HCT116 (cell line): ENCODE data around the gene RNF212B. TPM values are rescaled to one million over a fixed set of nuclear protein-coding genes. Genes with fewer than 3 reads are reported as not detected.

Experiments used
- ATAC-seq: fragments of 200-7000 bp; cut with Tn5 transposase; 2 replicates; pipeline ENCODE4 v1.9.1; 2020; ENCODE audit warnings: mild to moderate bottlenecking, moderate library complexity
- BruUV-seq: library from RNA; stranded (reverse); fragments of 400-500 nt; replicated peaks from 2 replicates; lab custom pipeline; 2021; lab: Mats Ljungman, UMichigan
- CTCF ChIA-PET: fragments of 300-600 bp; sonication (Branson Sonifier 250); formaldehyde crosslinking; loops from one replicate; lab custom pipeline; 2021; ENCODE audit warnings: antibody characterized with exemption; lab: Charles Lee
- POLR2A ChIA-PET: fragments of 300-600, 350-600 bp; sonication (Branson Sonifier 250); formaldehyde crosslinking; loops from one replicate; lab custom pipeline; 2021; ENCODE audit warnings: antibody characterized with exemption; lab: Charles Lee
- RAD21 ChIA-PET, 2 experiments: fragments of 300-600 bp; sonication (Branson Sonifier 250); formaldehyde crosslinking; loops; one replicate each; lab custom pipeline; 2023; ENCODE audit warnings: low total read pairs in 2 of 2; ENCODE audit not compliant: uncharacterized antibody in 2 of 2, unreplicated experiment in 2 of 2, low non-redundant PET in 1 of 2; lab: Charles Lee
- DNase-seq: peaks from one replicate; pipeline ENCODE4 v3.0.0-alpha.2; 2010; ENCODE audit warnings: low read depth, low spot score
- H2AFZ ChIP-seq: fragments of 200-600 bp; shearing (Covaris generic), sonication (generic); 2 replicates; pipeline ENCODE4 v1.6.1; 2017; ENCODE audit warnings: low read depth, mixed run types, mixed read lengths, antibody characterized with exemption, low read length; ENCODE audit not compliant: poor library complexity, severe bottlenecking
- H3K27ac ChIP-seq: 2 replicates; pipeline ENCODE4 v1.5.1; 2012; ENCODE audit warnings: low read depth, low read length
- H3K27me3 ChIP-seq: fragments of 200-600 bp; sonication (generic); 2 replicates; pipeline ENCODE4 v1.6.1; 2016; ENCODE audit warnings: mixed run types, low read length, mixed read lengths; ENCODE audit not compliant: insufficient read depth
- H3K36me3 ChIP-seq, 2 experiments: fragments of 200-500 bp in 1 of 2; fragments of 200-600 bp in 1 of 2; sonication (Bioruptor generic) in 1 of 2; sonication (generic) in 1 of 2; 2 replicates each; pipeline versions ENCODE4 v1.5.1 to v1.6.1; 2014 to 2016; ENCODE audit warnings: low read length in 2 of 2, inconsistent platforms in 1 of 2, mixed read lengths in 1 of 2, mixed run types in 1 of 2; ENCODE audit not compliant: insufficient read depth in 2 of 2, control insufficient read depth in 1 of 2
- H3K4me1 ChIP-seq, 2 experiments: fragments of 200-600 bp in 1 of 2; sonication (generic) in 1 of 2; 2 replicates each; pipeline versions ENCODE4 v1.5.1 to v1.6.1; 2012 to 2017; ENCODE audit warnings: low read length in 2 of 2, inconsistent platforms in 1 of 2, mild to moderate bottlenecking in 1 of 2, mixed read lengths in 1 of 2, mixed run types in 1 of 2, moderate library complexity in 1 of 2; ENCODE audit not compliant: insufficient read depth in 2 of 2, control insufficient read depth in 1 of 2
- H3K4me2 ChIP-seq: fragments of 200-600 bp; sonication (generic); 2 replicates; pipeline ENCODE4 v1.6.1; 2017; ENCODE audit warnings: mixed run types, low read length, mixed read lengths
- H3K4me3 ChIP-seq, 2 experiments: fragments of 200-600 bp in 1 of 2; sonication (generic) in 1 of 2; replicated peaks in 1 of 2; 2 replicates each; pipeline ENCODE4 v1.5.1; 2011 to 2016; ENCODE audit warnings: low read length in 2 of 2, control low read depth in 1 of 2, low read depth in 1 of 2, mild to moderate bottlenecking in 1 of 2, mixed read lengths in 1 of 2, mixed run types in 1 of 2
- H3K79me2 ChIP-seq: fragments of 200-600 bp; sonication (generic); 2 replicates; pipeline ENCODE4 v1.6.1; 2017; ENCODE audit warnings: mild to moderate bottlenecking, mixed run types, low read length, moderate library complexity, mixed read lengths; ENCODE audit not compliant: insufficient read depth
- H3K9ac ChIP-seq: fragments of 200-600 bp; sonication (generic); 2 replicates; pipeline ENCODE4 v1.6.1; 2016; ENCODE audit warnings: low read length, mixed read lengths
- H3K9me2 ChIP-seq: fragments of 200-600 bp; sonication (generic), shearing (Covaris generic); 2 replicates; pipeline ENCODE4 v1.6.1; 2017; ENCODE audit warnings: mixed run types, mild to moderate bottlenecking, moderate library complexity; ENCODE audit not compliant: insufficient read depth
- H3K9me3 ChIP-seq, 2 experiments: fragments of 200-500 bp in 1 of 2; fragments of 200-600 bp in 1 of 2; sonication (Bioruptor generic) in 1 of 2; sonication (generic) in 1 of 2; 2 replicates each; pipeline ENCODE4 v1.6.1; 2014 to 2017; ENCODE audit warnings: low read length in 2 of 2, mixed read lengths in 2 of 2, inconsistent platforms in 1 of 2, low read depth in 1 of 2, mild to moderate bottlenecking in 1 of 2, mixed run types in 1 of 2, moderate library complexity in 1 of 2; ENCODE audit not compliant: control insufficient read depth in 1 of 2, insufficient read depth in 1 of 2
- H4K20me1 ChIP-seq: fragments of 200-600 bp; sonication (generic), shearing (Covaris generic); 2 replicates; pipeline ENCODE4 v1.6.1; 2017; ENCODE audit warnings: mixed run types, mild to moderate bottlenecking, moderate library complexity; ENCODE audit not compliant: insufficient read depth
- ATF3 ChIP-seq: IDR thresholded peaks from 2 replicates; pipeline ENCODE4 v1.6.1; 2012
- CBX3 ChIP-seq: IDR thresholded peaks from 2 replicates; pipeline ENCODE4 v1.6.1; 2012; ENCODE audit warnings: low read depth
- CTCF ChIP-seq, 3 experiments: fragments of 200-600 bp in 1 of 3; sonication (generic) in 1 of 3; IDR thresholded peaks in 2 of 3; conservative IDR thresholded peaks in 1 of 3; 2 replicates each; pipeline ENCODE4 v1.5.1; 2012 to 2017; ENCODE audit warnings: low read depth in 2 of 3, low read length in 2 of 3, antibody characterized with exemption in 1 of 3, borderline replicate concordance in 1 of 3, control low read depth in 1 of 3, mild to moderate bottlenecking in 1 of 3, mixed read lengths in 1 of 3, mixed run types in 1 of 3, moderate library complexity in 1 of 3; ENCODE audit not compliant: insufficient read depth in 1 of 3
- EGR1 ChIP-seq: IDR thresholded peaks from 2 replicates; pipeline ENCODE4 v1.6.1; 2012; ENCODE audit warnings: low read depth
- ELF1 ChIP-seq: IDR thresholded peaks from 2 replicates; pipeline ENCODE4 v1.6.1; 2012; ENCODE audit warnings: low read depth, borderline replicate concordance
- EZH2 ChIP-seq: fragments of 200-600 bp; sonication (generic); IDR thresholded peaks from 2 replicates; pipeline ENCODE4 v1.6.1; 2017; ENCODE audit warnings: antibody characterized with exemption, mixed run types
- JUND ChIP-seq: IDR thresholded peaks from 2 replicates; pipeline ENCODE4 v1.6.1; 2012
- MAX ChIP-seq: IDR thresholded peaks from 2 replicates; pipeline ENCODE4 v1.6.1; 2012
- POLR2A ChIP-seq: IDR thresholded peaks from 2 replicates; pipeline ENCODE4 v1.7.0; 2011; ENCODE audit warnings: borderline replicate concordance; ENCODE audit not compliant: insufficient read depth, insufficient read length; ENCODE audit errors: extremely low read depth
- POLR2AphosphoS5 ChIP-seq: IDR thresholded peaks from 2 replicates; pipeline ENCODE4 v1.6.1; 2011; ENCODE audit warnings: mild to moderate bottlenecking, low read depth, low read length, moderate library complexity
- REST ChIP-seq: IDR thresholded peaks from 2 replicates; pipeline ENCODE4 v1.6.1; 2012; ENCODE audit warnings: low read depth
- SIN3A ChIP-seq: IDR thresholded peaks from 2 replicates; pipeline ENCODE4 v1.6.1; 2012; ENCODE audit warnings: low read depth
- SP1 ChIP-seq: IDR thresholded peaks from 2 replicates; pipeline ENCODE4 v1.6.1; 2012; ENCODE audit warnings: low read depth
- TCF7L2 ChIP-seq: IDR thresholded peaks from 2 replicates; pipeline ENCODE4 v1.7.0; 2011; ENCODE audit warnings: borderline replicate concordance, inconsistent platforms; ENCODE audit not compliant: insufficient read depth, insufficient read length; ENCODE audit errors: extremely low read depth
- YY1 ChIP-seq: IDR thresholded peaks from 2 replicates; pipeline ENCODE4 v1.6.1; 2011; ENCODE audit warnings: low read length, low read depth, moderate library complexity, mild to moderate bottlenecking; ENCODE audit not compliant: insufficient replicate concordance; ENCODE audit errors: extremely low read depth
- ZFX ChIP-seq: fragments of 450-650 bp; IDR thresholded peaks from 2 replicates; pipeline ENCODE4 v1.6.1; 2017
- intact Hi-C: fragments of 100-400 bp; cut with micrococcal nuclease; formaldehyde crosslinking; loops from 2 replicates; pipeline ENCODE4 v1.10.0; 2022
- total RNA-seq: library from RNA; stranded (reverse); gene quantifications from one replicate; pipeline ENCODE4 v1.2.1, GENCODE V29; 2021; ENCODE audit not compliant: unreplicated experiment

RNF212B gene
- total RNA-seq, 1 experiment from 2014 or later = not detected

- TF ChIP-seq CTCF (IDR thresholded peaks at IDR 0.05 in 2 of 3, conservative IDR thresholded peaks at IDR 0.05 in 1 of 3; ENCODE audit: borderline replicate concordance in 1 of 3, insufficient read depth in 1 of 3, low read depth in 2 of 3, low read length in 2 of 3) = no peak
- no peak for TF ChIP-seq CBX3
- no peak for TF ChIP-seq MAX
- no peak for TF ChIP-seq ZFX
- TF ChIP-seq REST = no peak
- TF ChIP-seq, all 23 proteins: peak for 0
Measured at GRCh38 chr14:23310546-23310945, 72.8 kb downstream of the RNF212B start (continued).

- Histone ChIP-seq H3K9me3 (no peaks in the 10 kb centered on the region), H3K4me1 (peaks cover 8 to 14% of the 10 kb centered on the region in 2 experiments; a peak in 3 of 4 replicates), H3K27ac (no peak overlapping the region), H3K4me2 (no peak overlapping the region), H3K4me3 (no peak overlapping the region), H3K27me3 (no peaks in the 10 kb centered on the region), H3K79me2 (peaks cover 18% of the 10 kb centered on the region), H4K20me1 (no peaks in the 10 kb centered on the region), H2AFZ (no peak overlapping the region), H3K9me2 (no peaks in the 10 kb centered on the region), H3K9ac (no peak overlapping the region), H3K36me3 (peaks cover 8 to 14% of the 10 kb centered on the region in 2 experiments)
- intact Hi-C loops = no loop called here
- DNase-seq (no peak), ATAC-seq (no peak)
- BruUV-seq = no TSS peak
- CTCF ChIA-PET = no interaction called here
- POLR2A ChIA-PET = no interaction called here
- RAD21 ChIA-PET = no interaction called here
- TF ChIP-seq CBX3 (no peak), EZH2 (no peak), SP1 (no peak), ATF3 (no peak), POLR2AphosphoS5 (no peak), SIN3A (no peak), MAX (no peak), ELF1 (no peak), REST (no peak), EGR1 (no peak), JUND (no peak), POLR2A (no peak), TCF7L2 (no peak), YY1 (no peak)
Measured at GRCh38 chr14:23316300-23316699, 78.6 kb downstream of the RNF212B start.
